ENCODE data around the gene ANP32D.
"Not testable (repeated sequence)": the region's sequence is repeated elsewhere in the genome, so short reads cannot be mapped to it uniquely, and the experiment has no call there.

ANP32D gene

DNA sequence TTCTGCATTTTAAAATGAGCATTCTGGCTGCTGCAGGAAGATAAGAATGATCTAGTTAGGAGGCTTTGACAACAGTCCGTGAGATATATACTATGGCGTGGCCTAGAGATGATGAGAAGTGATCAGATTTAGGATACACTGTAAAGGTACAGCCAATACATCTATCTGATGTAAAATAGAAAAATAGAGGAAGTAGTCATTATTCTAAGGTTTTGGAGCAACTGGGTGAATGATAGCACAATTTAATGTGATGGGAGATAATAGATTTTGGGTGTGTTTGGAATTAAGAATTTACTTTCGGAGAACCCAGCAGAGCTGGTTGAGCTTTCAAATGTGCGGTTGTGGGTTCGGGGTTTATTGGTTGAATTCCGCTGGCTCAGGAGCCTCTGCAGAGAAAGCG lies at the start of gene ANP32D:
ANP32D (plus strand) TSS at position 301 of the 400 bp plus-strand sequence. CDS start 106 bp downstream, outside the sequence.
- no peak for DNase-seq (ENCODE audit: low read depth)

- DNase-seq (ENCODE audit: low read depth) = no peak
Measured at GRCh38 chr12:48423171-48423570, 49.2 kb upstream of the ANP32D start.

GRCh38 chr12:48424644-48425043 lies 47.7 kb upstream of the ANP32D start:
- DNase-seq (ENCODE audit: low read depth) = no peak

- not testable (repeated sequence) for DNase-seq (ENCODE audit: low read depth)
Measured at GRCh38 chr12:48434016-48434415, 38.3 kb upstream of the ANP32D start.

DNA sequence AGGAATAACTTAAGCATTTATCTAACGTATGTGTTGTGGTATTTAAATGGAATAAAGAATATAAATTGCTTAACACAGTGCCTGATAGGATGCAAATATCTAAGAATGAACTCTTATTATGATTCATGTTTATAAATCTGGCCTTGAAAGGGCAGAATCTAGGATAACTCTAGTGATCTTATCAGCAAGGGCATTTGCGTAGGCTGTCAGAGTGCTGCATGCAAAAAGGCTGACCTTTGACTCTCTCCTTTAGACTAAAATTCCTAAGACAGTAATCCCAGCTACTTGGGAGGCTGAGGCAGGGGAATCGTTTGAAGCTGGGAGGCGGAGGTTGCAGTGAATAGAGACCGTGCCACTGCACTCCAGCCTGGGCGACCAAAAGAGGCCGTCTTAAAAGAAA lies 31.3 kb upstream of the ANP32D start:
- no peak for DNase-seq (ENCODE audit: low read depth)

- DNase-seq (ENCODE audit: low read depth) = no peak
Measured at GRCh38 chr12:48442179-48442847, 30.0 kb upstream of the ANP32D start.

DNA sequence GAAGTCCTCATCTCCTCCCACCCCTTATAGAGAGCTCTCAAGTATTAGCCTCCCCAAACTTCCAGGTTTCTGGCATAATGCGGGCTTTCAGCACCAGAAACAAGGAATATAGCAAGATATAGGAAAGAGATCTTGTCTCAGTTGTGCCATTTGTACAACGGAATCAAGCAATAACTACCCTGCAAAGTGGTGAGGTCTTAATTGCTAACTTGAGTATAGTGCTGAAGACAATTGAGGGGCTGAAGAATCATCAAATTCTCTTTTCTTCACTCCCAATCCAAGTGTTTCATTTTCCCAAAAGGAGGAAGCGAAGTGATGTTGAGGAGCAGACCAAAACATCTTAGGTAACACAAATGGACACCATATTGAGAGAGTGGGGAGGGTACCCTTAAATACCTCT lies 26.8 kb upstream of the ANP32D start:
- no peak for DNase-seq (ENCODE audit: low read depth)

DNA sequence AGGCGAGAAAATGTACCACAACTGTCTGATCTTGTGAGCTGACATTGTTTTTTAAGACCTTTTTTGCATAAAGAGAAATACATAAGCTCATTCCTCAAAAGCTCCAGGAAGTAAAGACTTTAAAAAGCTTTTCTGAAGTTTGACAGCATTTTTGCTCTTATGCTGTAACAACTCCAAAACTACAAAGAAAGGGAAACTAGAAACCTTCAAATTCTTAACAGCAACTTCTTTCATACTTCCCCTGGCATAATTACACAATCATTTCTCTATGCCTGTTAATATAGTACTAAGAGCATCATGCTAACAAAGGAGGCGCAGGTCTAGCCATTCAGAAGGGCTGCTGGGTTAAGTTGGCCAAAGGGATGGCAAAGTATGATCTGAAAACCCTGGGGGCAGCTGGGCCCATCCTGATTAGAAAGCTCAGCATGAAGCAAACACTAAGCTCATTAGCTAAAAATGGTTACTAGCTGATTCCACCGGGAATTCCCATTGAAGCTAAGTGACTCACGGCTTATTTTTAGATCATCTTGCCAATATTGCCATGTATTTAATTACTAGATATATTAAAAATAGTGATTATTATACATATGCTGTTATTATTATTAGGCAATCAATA lies 26.1 kb upstream of the ANP32D start:
- DNase-seq (ENCODE audit: low read depth) = no peak

DNA sequence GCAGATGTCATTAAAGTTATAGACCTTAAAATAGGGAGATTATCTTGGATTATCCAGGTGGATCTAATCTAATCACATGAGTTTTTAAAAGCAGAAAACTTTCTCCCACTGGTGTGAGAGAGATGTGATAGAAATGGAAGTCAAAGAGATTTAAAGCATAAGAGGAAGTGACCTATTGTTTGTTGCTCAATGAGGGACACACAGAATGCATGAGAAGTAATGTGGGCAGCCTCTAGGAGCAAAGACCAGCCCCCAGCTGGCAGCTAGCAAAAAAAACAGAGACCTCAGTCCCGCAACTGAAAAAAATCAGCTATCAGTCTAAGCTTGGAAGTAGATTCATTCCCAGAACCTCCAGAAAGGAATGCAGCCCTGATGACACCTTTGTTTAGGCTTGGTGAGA lies 24.6 kb upstream of the ANP32D start:
- no peak for DNase-seq (ENCODE audit: low read depth)

- no peak for DNase-seq (ENCODE audit: low read depth)
Measured at GRCh38 chr12:48451372-48451771, 21.0 kb upstream of the ANP32D start.

DNA sequence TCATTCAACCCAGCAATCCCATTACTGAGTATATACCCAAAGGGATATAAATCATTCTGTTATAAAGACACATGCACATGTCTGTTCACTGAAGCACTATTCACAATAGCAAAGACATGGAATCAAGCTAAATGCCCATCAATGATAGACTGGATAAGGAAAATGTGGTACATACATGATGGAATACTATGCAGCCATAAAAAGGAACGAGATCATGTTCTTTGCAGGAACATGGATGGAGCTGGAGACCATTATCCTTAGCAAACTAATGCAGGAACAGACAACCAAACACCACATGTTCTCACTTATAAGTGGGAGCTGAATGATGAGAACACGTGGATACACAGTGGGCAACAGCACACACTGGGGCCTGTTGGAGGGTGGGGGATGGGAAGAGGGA lies 19.4 kb upstream of the ANP32D start:
- not testable (repeated sequence) for DNase-seq (ENCODE audit: low read depth)

GRCh38 chr12:48454667-48455066 lies 17.7 kb upstream of the ANP32D start:
- no peak for DNase-seq (ENCODE audit: low read depth)

DNA sequence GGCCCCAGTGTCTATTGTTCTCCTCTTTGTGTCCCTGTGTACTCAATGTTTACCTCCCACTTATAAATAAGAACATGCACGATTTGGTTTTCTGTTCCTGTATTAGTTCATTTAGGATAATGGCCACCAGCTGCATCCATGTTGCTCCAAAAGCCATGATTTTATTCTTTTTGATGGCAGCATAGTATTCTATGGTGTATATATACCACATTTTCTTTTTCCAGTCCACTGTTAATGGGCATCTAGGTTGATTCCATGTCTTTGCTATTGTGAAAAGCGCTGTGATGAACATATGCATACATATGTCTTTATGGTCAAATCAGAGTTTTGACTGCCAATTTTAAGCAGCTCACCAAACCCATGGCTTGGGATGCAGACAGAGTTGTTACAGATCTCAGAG lies 17.2 kb upstream of the ANP32D start:
- DNase-seq (ENCODE audit: low read depth) = no peak

GRCh38 chr12:48459259-48459658 lies 13.1 kb upstream of the ANP32D start:
- no peak for DNase-seq (ENCODE audit: low read depth)

DNA sequence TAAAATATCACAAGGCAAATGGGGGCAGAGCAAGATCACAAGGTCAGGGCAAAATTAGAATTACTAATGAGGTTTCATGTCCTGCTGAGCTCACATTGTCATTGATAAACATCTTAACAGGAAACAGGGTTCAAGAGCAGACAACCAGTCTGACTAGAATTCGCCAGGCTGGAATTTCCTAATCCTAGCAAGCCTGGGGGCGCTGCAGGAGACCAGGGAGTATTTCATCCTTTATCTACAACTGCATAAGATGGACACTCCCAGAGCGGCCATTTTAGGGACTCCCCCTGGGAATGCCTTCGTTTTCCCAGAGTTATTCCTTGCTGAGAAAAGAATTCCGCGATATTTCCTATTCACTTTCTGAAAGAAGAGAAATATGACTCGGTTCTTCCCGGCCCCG lies 3.3 kb upstream of the ANP32D start:
- DNase-seq (ENCODE audit: low read depth) = not testable (repeated sequence)

DNA sequence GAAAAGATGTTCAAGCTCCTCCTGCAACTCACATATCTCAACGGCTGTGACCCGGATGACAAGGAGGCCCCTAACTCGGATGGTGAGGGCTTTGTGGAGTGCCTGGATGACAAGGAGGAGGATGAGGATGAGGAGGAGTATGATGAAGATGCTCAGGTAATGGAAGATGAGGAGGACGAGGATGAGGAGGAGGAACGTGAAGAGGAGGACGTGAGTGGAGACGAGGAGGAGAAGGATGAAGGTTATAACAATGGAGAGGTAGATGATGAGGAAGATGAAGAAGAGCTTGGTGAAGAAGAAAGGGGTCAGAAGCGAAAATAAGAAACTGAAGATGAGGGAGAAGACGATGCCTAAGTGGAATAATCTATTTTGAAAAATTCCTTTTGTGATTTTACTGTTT lies 702 bp downstream of the ANP32D start:
- no peak for DNase-seq (ENCODE audit: low read depth)

DNA sequence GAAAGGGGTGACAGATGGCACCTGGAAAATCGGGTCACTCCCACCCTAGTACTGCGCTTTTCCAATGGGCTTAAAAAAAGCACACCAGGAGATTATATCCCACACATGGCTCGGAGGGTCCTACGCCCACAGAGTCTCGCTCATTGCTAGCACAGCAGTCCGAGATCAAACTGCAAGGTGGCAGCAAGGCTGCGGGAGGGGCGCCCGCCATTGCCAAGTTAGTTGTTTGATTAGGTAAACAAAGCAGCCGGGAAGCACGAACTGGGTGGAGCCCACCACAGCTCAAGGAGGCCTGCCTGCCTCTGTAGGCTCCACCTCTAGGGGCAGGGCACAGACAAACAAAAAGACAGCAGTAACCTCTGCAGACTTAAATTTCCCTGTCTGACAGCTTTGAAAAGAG lies 2.1 kb downstream of the ANP32D start:
- DNase-seq (ENCODE audit: low read depth) = not testable (repeated sequence)

GRCh38 chr12:48482198-48482597 lies 9.8 kb downstream of the ANP32D start, which contains the start of gene C12orf54:
TSS of gene C12orf54 (plus strand) at chr12:48482498. CDS start at chr12:48483297, 799 bp downstream.
- no peak for DNase-seq (ENCODE audit: low read depth)

DNA sequence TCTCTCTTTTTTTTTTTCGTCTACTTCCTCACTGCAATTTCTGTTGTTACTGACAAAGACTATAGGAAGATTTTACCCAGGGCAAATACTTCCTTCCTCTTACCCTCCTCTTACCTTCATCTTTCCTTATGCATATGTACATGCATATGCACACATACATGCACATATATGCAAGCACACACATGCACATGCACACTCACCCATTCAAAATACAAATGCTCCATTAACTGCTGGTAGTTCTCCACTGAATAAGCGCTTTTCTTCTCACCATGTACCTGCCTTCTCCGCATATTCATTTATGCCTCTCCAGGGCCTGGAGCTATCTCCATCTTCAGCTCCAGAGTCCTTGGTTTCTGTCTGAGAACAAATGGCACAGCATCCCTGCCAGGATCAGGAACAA lies 10.6 kb downstream of the ANP32D start:
- no peak for DNase-seq (ENCODE audit: low read depth)

- DNase-seq (ENCODE audit: low read depth) = no peak
Measured at GRCh38 chr12:48486261-48486660, 13.9 kb downstream of the ANP32D start.

- no peak for DNase-seq (ENCODE audit: low read depth)
Measured at GRCh38 chr12:48486679-48487078, 14.3 kb downstream of the ANP32D start.

- no peak for DNase-seq (ENCODE audit: low read depth)
Measured at GRCh38 chr12:48489012-48489411, 16.7 kb downstream of the ANP32D start.

GRCh38 chr12:48489456-48489855 lies 17.1 kb downstream of the ANP32D start:
- DNase-seq (ENCODE audit: low read depth) = not testable (repeated sequence)

DNA sequence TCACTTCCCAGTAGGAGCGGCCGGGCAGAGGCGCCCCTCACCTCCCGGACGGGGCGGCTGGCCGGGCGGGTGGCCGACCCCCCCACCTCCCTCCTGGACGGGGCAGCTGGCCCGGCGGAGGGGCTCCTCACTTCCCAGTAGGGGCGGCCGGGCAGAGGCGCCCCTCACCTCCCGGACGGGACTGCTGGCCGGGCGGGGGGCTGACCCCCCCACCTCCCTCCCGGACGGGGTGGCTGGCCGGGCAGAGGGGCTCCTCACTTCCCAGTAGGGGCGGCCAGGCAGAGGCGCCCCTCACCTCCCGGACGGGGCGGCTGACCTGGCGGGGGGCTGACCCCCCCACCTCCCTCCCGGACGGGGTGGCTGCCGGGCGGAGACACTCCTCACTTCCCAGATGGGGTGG lies 27.9 kb downstream of the ANP32D start:
- not testable (repeated sequence) for DNase-seq (ENCODE audit: low read depth)

All from stimulated activated CD8-positive, alpha-beta memory T cell treated with anti-CD3 and anti-CD28 coated beads, Interleukin-15, amount 100 ng/mL, for 1 hour (primary cell).